ENCODE data around the gene LHX2. TPM values are rescaled to one million over a fixed set of nuclear protein-coding genes. Genes with fewer than 3 reads are reported as not detected.

LHX2 gene
- total RNA-seq, 2 donors from 2014 or later = 0.31 TPM; not detected in 1

DNA sequence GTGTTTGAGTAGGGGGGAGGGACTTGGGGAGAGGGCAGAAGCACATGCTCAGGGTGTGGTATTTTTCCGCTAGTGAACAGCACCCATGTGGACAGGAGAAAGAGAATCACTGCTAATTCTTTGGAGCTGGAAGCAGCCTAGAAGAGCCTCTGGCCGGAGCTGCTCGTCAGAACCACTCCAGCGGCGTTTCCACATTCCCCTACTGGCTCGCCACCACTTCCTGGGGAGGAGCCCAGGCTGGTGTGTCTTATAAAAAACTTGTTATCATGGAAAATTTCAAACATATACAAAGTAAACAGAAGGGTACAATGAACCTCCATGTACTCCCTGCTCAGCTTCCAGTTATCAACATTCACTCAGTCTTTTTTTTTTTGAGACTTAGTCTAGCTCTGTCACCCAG, 26.7 kb downstream of the LHX2 start:
- no peak for DNase-seq (ENCODE audit: low spot score)
- Histone ChIP-seq H3K36me3 (no peaks in the 10 kb centered on the region), H3K27me3 (no peaks in the 10 kb centered on the region), H3K9me3 (no peaks in the 10 kb centered on the region), H3K27ac (no peak overlapping the region), H3K4me1 (peaks cover 0 to 21% of the 10 kb centered on the region in 2 donors), H3K4me3 (no peak overlapping the region)
- TF ChIP-seq, protein P1, sequence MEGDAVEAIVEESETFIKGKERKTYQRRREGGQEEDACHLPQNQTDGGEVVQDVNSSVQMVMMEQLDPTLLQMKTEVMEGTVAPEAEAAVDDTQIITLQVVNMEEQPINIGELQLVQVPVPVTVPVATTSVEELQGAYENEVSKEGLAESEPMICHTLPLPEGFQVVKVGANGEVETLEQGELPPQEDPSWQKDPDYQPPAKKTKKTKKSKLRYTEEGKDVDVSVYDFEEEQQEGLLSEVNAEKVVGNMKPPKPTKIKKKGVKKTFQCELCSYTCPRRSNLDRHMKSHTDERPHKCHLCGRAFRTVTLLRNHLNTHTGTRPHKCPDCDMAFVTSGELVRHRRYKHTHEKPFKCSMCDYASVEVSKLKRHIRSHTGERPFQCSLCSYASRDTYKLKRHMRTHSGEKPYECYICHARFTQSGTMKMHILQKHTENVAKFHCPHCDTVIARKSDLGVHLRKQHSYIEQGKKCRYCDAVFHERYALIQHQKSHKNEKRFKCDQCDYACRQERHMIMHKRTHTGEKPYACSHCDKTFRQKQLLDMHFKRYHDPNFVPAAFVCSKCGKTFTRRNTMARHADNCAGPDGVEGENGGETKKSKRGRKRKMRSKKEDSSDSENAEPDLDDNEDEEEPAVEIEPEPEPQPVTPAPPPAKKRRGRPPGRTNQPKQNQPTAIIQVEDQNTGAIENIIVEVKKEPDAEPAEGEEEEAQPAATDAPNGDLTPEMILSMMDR (IDR thresholded peaks at IDR 0.05) = no peak

DNA sequence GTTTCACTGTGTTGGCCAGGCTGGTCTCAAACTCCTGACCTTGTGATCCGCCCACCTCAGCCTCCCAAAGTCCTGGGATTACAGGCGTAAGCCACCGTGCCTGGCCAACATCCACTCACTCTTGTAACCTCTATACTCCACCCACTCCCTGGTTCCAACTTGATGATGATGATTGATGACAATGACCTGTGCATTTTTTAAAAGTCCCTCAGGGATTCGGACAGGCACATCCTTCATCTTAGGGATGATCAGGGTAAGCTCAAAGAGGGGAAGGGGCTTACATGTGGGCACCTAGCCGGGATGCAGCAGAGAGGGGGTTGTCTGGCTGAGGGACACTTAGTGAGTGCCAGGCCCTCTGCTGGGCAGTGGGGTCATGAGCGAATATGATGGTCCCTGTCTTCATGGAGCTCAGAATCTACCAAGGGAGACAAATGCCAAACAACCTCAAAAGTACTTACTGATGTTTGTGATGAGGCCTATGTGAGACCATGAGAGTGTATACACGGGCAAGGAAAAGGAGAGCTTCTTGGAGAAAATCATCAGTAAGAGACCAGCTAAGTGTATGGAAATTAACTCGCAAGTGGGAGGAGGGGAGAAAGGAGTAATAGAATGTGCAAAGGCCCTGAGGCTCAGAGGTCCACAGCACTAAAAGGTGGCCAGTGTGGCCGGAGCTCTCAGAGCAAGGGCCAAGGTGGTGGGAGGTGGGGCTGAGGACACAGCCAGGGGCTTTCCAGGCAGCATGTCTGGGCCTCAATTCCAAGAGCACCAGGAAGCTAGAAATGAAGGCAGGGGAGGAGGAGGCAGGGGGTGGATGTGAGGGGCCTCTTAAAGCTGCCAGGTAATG, 27.4 kb downstream of the LHX2 start:
- Histone ChIP-seq H3K4me1 (peaks cover 0 to 21% of the 10 kb centered on the region in 2 donors), H3K27me3 (no peaks in the 10 kb centered on the region), H3K4me3 (no peak overlapping the region), H3K36me3 (no peaks in the 10 kb centered on the region), H3K27ac (no peak overlapping the region), H3K9me3 (no peaks in the 10 kb centered on the region)
- DNase-seq (ENCODE audit: low spot score) = no peak
- TF ChIP-seq, protein P1 (IDR thresholded peaks at IDR 0.05) = no peak

DNA sequence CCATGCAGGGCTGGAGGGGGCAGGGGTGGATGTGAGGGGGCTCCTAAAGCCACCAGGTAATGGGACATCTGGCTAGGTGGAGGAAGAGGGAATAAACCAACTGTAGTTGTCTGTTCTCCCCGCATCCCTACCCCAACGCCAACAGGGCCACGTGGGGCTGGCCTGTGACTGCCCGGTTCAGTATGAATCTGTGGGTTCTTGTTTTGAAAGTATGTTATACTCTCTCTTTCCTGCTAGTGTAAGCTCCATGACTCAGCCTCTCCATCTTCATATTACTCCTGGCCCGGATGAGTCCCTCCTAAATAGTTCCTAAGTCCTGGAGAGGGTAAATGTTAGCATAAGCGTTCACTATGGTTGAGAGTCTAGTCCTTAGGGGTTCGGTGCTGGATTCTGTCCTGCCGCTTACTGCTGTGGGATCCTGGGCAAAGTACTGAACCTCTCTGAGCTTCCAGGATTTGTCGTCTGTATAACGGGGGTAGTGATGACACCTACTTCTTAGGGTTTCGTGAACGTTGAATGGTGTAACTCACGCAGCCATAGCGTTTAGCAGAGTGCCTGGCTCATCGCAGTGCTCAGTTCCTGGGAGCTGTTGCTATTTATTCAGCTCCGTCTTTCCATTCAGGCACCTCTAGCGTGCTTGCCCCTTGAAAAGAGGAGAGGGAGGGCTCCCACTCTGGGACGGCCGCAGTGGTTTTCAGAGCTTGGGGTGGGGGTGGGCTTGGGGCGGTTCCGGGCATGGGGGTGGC, 28.8 kb downstream of the LHX2 start:
- Histone ChIP-seq H3K27me3 (no peaks in the 10 kb centered on the region), H3K9me3 (no peaks in the 10 kb centered on the region), H3K4me1 (peaks cover 0 to 29% of the 10 kb centered on the region in 2 donors), H3K27ac (peak overlapping the region in 1 of 2 donors; percentile 26), H3K4me3 (peak overlapping the region; percentile 23 to 53), H3K36me3 (no peaks in the 10 kb centered on the region)
- DNase-seq (ENCODE audit: low spot score) = no peak
- TF ChIP-seq, protein P1 (IDR thresholded peaks at IDR 0.05) = no peak

DNA sequence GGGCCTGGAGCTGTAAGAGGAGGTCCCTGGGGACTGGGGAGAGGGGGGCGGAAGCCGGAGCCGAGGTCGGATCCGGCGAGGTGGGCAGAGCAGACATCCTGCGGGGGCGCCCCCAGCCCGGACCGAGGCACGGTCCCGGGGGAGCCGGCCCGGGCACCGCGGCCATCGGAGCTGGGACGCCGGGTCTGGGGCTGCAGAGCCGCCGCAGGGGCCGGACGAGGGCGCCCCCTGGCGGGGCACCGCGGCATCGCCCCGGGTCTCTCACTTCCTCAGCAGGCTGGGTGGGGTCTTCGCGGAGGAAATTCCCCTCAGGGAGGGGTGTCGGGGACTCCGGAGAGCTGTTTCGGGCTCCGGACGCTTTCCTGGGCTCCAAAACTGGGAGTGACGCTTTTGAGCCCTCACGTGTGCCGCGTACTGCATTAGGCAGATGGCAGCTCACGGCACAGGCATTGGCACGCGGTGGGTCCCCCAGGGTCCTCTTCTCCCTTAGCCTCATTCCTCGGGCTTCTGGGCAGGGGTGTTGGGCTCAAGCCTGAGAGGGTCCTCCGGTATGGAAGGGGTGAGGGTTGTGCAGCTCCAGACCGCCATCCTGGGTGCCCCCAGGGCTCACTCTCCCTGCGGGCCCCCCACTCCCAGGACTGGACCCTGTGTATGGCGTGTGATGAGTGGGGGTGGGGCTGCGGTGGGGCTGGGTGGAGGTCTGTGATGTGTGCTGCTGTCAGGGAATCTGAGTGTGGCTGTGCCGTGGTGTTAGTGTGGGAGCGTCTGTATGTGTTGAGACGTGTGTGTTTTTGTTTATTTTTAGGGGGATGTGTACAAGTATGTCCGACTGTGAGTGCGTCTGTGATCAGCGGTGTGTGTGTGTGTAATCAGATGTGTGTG, 29.6 kb downstream of the LHX2 start:
- DNase-seq (ENCODE audit: low spot score) = no peak
- H3K27ac ChIP-seq = peak overlapping the region in 1 of 2 donors; percentile 26
- H3K36me3 ChIP-seq = no peaks in the 10 kb centered on the region
- TF ChIP-seq, protein P1 (IDR thresholded peaks at IDR 0.05) = peak; percentile 99 to 100
- H3K9me3 ChIP-seq = no peaks in the 10 kb centered on the region
- H3K4me1 ChIP-seq = peaks cover 0 to 35% of the 10 kb centered on the region in 2 donors
- peak overlapping the region; percentile 23 to 53 for H3K4me3 ChIP-seq
- no peaks in the 10 kb centered on the region for H3K27me3 ChIP-seq

DNA sequence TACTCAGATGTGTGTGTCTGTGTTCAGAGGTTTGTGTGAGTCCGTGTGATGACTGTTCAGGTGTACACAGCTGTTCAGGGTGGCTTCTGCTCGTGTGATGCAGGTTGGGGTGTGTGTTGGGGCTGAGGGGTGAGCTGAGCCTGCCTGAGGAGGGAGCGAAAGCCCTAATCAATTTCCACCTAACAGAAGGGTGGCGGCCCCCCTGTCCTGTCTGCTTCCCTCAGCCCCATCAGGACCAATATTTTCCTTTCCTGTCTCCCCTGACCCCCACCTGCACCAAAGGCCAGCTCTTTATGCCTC, 30.2 kb downstream of the LHX2 start:
- Histone ChIP-seq H3K36me3 (no peaks in the 10 kb centered on the region), H3K9me3 (no peaks in the 10 kb centered on the region), H3K27me3 (no peaks in the 10 kb centered on the region), H3K4me3 (no peak overlapping the region), H3K4me1 (peaks cover 0 to 35% of the 10 kb centered on the region in 2 donors), H3K27ac (no peak overlapping the region)
- DNase-seq (ENCODE audit: low spot score) = no peak
- TF ChIP-seq, protein P1 (IDR thresholded peaks at IDR 0.05) = no peak
